Measurements from ENCODE around the gene GALM. TPM values are rescaled to one million over a fixed set of nuclear protein-coding genes. Genes with fewer than 3 reads are reported as not detected.

GALM gene
- polyA plus RNA-seq, 3 donors = 3.0 to 3.6 (median 3.1) TPM

- no CpG with 5 or more reads among the region's 3 CpGs for WGBS (ENCODE audit: insufficient coverage)
Measured at GRCh38 chr2:38660282-38660681, 5.6 kb upstream of the GALM start.

GRCh38 chr2:38661306-38661705 is 4.6 kb upstream of the GALM start:
- H3K4me1 ChIP-seq (ENCODE audit: control insufficient read depth in 1 of 2, insufficient read depth in 2 of 2, low read length in 2 of 2) = peaks cover 3 to 22% of the 10 kb centered on the region in 2 donors
- Mint-ChIP-seq H3K4me1 (peaks cover 14% of the 10 kb centered on the region), H3K9me3 (peaks cover 0 to 3% (median 0%) of the 10 kb centered on the region in 7 donors), H3K27me3 (ENCODE audit: low read depth in 3 of 3) (peaks cover 0 to 3% (median 1%) of the 10 kb centered on the region in 3 donors), H3K27ac (no peak overlapping the region), H3K4me3 (no peak overlapping the region), H3K36me3 (no peaks in the 10 kb centered on the region)
- no peak overlapping the region for H3K27ac ChIP-seq (ENCODE audit: low read depth in 1 of 2, low read length in 2 of 2)
- intact Hi-C loops (cut with micrococcal nuclease) = loop anchor here in 1 of 2 donors (5.0 kb wide), 1 partner anchor 59 kb away; the partner anchor contains the start of gene HNRNPLL
- no peaks in the 10 kb centered on the region for H3K27me3 ChIP-seq (ENCODE audit: control insufficient read depth in 2 of 2, insufficient read depth in 2 of 2, low read length in 2 of 2)
- H3K9me3 ChIP-seq (replicated peaks in 1 of 2; ENCODE audit: control insufficient read depth in 1 of 2, insufficient read depth in 1 of 2, low read length in 2 of 2) = no peaks in the 10 kb centered on the region
- no peak overlapping the region for H3K4me2 ChIP-seq (replicated peaks; ENCODE audit: extremely low read depth, low read length, poor library complexity, severe bottlenecking)
- H3K79me2 ChIP-seq (ENCODE audit: insufficient read depth, low read length) = no peaks in the 10 kb centered on the region
- no peaks in the 10 kb centered on the region for H3K36me3 ChIP-seq (replicated peaks in 1 of 2; ENCODE audit: control insufficient read depth in 1 of 2, insufficient read depth in 2 of 2, low read length in 2 of 2)
- no peak overlapping the region for H2AFZ ChIP-seq (ENCODE audit: insufficient read depth, low read depth, low read length, poor library complexity, severe bottlenecking)
- no peak for TF ChIP-seq CTCF (IDR thresholded peaks at IDR 0.05)
- H3K4me3 ChIP-seq (replicated peaks in 1 of 3; ENCODE audit: low read depth in 2 of 3, low read length in 3 of 3) = no peak overlapping the region
- H4K20me1 ChIP-seq (ENCODE audit: insufficient read depth, low read length) = no peaks in the 10 kb centered on the region
- DNase-seq = no peak
- WGBS (ENCODE audit: insufficient coverage) = no CpG with 5 or more reads among the region's 3 CpGs
- H3K9ac ChIP-seq (ENCODE audit: insufficient read depth, low read length, poor library complexity, severe bottlenecking) = no peak overlapping the region

More at GRCh38 chr2:38660282-38660681, 5.6 kb upstream of the GALM start:
- Histone ChIP-seq H4K20me1 (ENCODE audit: insufficient read depth, low read length) (no peaks in the 10 kb centered on the region), H3K79me2 (ENCODE audit: insufficient read depth, low read length) (no peaks in the 10 kb centered on the region), H2AFZ (ENCODE audit: insufficient read depth, low read depth, low read length, poor library complexity, severe bottlenecking) (no peak overlapping the region), H3K36me3 (replicated peaks in 1 of 2; ENCODE audit: control insufficient read depth in 1 of 2, insufficient read depth in 2 of 2, low read length in 2 of 2) (no peaks in the 10 kb centered on the region), H3K27ac (ENCODE audit: low read depth in 1 of 2, low read length in 2 of 2) (no peak overlapping the region), H3K9ac (ENCODE audit: insufficient read depth, low read length, poor library complexity, severe bottlenecking) (no peak overlapping the region), H3K4me1 (ENCODE audit: control insufficient read depth in 1 of 2, insufficient read depth in 2 of 2, low read length in 2 of 2) (peaks cover 0 to 12% of the 10 kb centered on the region in 2 donors), H3K4me3 (replicated peaks in 1 of 3; ENCODE audit: low read depth in 2 of 3, low read length in 3 of 3) (no peak overlapping the region), H3K27me3 (ENCODE audit: control insufficient read depth in 2 of 2, insufficient read depth in 2 of 2, low read length in 2 of 2) (no peaks in the 10 kb centered on the region), H3K9me3 (replicated peaks in 1 of 2; ENCODE audit: control insufficient read depth in 1 of 2, insufficient read depth in 1 of 2, low read length in 2 of 2) (no peaks in the 10 kb centered on the region), H3K4me2 (replicated peaks; ENCODE audit: extremely low read depth, low read length, poor library complexity, severe bottlenecking) (no peak overlapping the region)
- H3K9me3 Mint-ChIP-seq = peaks cover 0 to 3% (median 0%) of the 10 kb centered on the region in 7 donors
- no peak for DNase-seq
- peaks cover 7% of the 10 kb centered on the region for H3K4me1 Mint-ChIP-seq
- peaks cover 1 to 3% (median 2%) of the 10 kb centered on the region in 3 donors for H3K27me3 Mint-ChIP-seq (ENCODE audit: low read depth in 3 of 3)
- no peaks in the 10 kb centered on the region for H3K36me3 Mint-ChIP-seq
- intact Hi-C loops (cut with micrococcal nuclease) = loop anchor here in 1 of 2 donors (5.0 kb wide), 1 partner anchor 58 kb away; the partner anchor contains the start of gene HNRNPLL
- no peak overlapping the region for H3K4me3 Mint-ChIP-seq
- no peak overlapping the region for H3K27ac Mint-ChIP-seq
- TF ChIP-seq CTCF (IDR thresholded peaks at IDR 0.05) = no peak

Measured in CD14-positive monocyte (primary cell).